Activated CD8-positive, alpha-beta memory T cell treated with anti-CD3 and anti-CD28 coated beads, Interleukin-2, amount 50 U/mL, for 48 hours (primary cell): ENCODE data around the gene MYRFL.
"Not testable (repeated sequence)": the region's sequence is repeated elsewhere in the genome, so short reads cannot be mapped to it uniquely, and the experiment has no call there.

Source experiments
- DNase-seq: peaks from one replicate; pipeline ENCODE4 v3.0.0-alpha.2; 2020

Gene MYRFL

DNA sequence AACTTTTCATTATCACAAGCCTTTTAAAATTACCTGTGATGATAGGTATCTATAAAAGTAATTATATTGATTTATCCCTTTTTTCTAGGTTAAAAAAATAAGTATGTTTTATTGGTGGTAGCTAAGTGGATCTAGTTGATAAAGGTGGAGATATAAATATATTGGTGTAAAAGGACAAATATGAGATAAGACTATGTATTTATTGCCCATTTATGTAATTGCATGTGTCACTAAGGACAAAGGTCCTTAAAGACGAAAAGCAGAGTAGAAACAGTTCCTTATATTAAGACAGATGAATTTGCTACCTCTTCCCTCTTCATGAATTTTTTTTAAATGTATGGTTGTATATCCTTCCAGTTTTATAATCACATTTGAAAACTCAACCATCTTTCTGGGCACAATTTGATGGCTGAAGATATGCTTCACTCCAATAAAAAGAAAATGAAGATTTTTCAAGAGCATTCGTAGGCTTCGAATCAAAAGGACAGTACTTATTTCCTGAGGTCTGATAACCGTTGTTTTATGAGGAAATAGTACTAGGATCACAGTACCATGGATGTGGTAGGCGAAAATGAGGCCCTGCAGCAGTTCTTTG is at the start of gene MYRFL:
TSS of gene MYRFL (plus strand) at position 262 of the 595 bp plus-strand sequence. CDS start at position 553, 291 bp downstream.
- no peak for DNase-seq

- DNase-seq: no peak
These were observed 45.1 kb upstream of the MYRFL start for GRCh38 chr12:69779928-69780327.

DNA sequence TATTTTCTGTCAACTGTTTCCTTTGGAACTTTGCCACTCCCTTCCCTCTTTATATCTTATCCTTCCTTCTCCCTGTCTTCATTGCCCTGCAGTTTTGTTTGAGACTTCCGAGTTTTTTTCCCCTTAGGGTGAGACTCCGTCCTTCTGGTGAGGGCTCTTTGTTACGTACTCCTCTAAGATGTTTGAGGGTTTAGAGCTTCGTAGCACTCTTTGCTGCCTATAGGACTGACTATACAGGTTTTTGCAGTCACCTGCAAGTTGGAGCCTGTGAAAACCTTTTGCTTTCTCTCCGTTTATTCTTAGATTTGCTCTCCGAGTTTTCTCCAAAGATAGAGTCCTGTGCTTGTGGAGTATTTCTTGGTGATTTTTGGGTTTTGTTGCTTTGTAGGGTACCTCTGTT is 41.7 kb upstream of the MYRFL start:
- DNase-seq: no peak

DNA sequence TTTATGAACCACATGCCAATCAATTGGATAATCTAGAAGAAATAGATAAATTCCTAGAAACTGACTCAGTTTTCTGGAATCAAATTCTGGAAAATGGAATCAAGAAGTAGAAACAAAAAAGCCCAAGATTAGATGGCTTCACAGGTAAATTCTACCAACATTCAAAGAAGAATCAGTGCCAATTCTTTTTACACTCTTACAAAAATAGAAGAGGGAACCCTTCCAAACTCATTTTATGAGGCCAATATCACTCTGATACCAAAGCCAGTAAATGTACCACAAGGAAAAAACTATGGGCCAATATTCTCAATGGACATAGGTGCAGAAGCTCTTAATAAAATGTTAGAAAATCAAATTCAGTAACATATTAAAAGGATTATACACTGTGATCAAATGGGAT is 35.7 kb upstream of the MYRFL start:
- no peak for DNase-seq

DNA sequence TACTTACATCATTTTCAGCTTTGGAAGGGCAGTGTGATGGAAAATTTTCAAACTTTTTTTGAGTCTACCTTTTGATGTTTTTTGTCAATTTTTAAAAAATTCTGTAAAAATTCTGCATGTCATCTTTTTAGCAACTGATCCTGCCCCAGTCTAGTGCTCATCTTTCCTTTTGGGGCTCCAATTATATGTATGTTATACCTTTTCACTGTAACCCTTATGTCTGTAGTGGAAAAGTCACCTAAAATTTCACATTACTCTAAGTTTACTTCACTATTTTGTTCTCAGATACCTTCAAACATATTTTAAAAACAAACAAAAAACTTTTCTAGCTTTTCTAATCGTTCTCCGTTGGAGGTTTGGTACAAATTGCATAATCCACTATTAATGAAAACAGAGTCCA is 32.5 kb upstream of the MYRFL start:
- no peak for DNase-seq

GRCh38 chr12:69807101-69807897 is 17.7 kb upstream of the MYRFL start:
- DNase-seq: not testable (repeated sequence)

GRCh38 chr12:69810870-69811498 is 14.0 kb upstream of the MYRFL start:
- no peak for DNase-seq

GRCh38 chr12:69816082-69816481 is 8.9 kb upstream of the MYRFL start:
- DNase-seq: no peak

DNA sequence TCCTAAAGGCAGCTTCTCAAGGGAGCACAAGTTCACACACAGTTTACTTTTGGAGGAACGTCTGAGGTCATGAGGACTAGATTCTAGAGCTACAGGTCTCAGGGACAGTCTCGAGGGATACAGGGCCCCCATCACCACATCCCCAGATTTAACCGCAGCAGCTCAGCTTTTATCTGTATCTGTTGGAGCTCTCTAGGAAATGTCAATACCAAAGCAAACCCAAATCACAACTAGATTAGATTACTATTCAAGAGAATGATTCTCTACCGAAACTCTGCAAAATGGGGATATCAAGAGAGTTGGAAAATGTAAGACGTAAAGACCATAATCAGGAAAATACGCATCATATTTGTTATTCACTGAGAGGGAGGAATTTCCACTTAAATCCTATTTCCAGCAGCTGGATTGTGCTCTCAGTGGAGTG is 4.0 kb upstream of the MYRFL start:
- no peak for DNase-seq

- no peak for DNase-seq
These were observed 3.4 kb upstream of the MYRFL start for GRCh38 chr12:69821456-69822159.

- DNase-seq: no peak
These were observed 2.7 kb upstream of the MYRFL start for GRCh38 chr12:69822201-69822860.

- no peak for DNase-seq
These were observed 999 bp upstream of the MYRFL start for GRCh38 chr12:69824028-69824427.

DNA sequence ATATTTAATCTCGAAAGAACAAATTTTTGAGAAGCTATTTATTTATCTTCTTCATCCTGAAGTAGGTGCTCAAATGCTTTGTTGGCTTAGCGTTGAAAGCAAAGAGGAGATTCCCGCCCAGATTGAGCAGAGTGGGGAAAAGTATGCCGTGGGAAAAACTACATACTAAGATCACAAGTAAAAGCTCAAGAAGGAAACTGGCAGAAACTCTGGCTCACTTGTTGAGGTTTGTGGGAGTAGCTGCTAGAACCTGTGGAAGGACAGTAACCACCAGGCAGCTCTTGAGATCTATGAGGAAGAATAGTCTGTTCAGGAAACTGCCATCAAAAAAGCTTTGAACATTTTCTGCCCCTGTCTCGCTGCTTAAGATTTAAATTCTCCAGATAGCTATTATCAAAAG is 3.9 kb downstream of the MYRFL start:
- no peak for DNase-seq

DNA sequence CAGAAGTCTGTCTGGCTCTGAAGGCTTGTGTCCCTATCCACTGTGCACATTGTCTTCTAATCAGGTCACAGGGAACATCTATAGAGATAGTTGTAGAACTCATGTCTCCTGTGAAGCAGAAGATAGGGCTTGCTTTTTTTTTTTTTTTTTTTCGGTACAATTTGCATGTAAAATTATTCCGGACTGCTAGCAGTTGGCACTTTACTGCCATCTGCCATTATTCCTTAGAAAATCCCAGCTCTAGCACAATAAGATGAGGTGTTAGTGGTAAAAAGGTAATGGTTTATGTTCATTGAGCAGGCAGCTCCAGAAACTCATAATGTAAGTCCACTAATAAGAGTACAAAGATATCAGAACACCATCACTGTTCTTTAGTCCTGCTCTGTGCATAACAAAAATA is 8.7 kb downstream of the MYRFL start:
- DNase-seq: no peak

DNA sequence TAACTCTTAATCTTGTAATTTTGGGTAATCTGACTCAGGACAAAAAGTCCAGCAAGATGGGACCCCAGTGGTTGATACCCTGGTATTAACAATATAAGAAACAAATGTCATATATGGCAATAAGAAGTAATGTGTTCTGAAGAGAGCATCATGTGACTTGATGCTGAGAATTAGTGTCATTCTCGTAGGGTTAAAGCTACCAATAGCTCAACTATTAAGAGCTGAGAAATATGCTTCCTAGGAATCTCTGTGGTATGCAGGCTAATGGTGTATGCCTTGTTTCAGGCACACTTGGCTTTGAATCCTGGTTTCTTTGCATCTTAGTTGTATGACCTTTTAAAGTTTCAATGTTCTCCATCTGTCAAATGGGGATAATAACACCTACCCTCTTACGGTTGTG is 9.1 kb downstream of the MYRFL start:
- DNase-seq: no peak

GRCh38 chr12:69834576-69834975 is 9.5 kb downstream of the MYRFL start:
- DNase-seq: no peak

- no peak for DNase-seq
These were observed 10.1 kb downstream of the MYRFL start for GRCh38 chr12:69835081-69835480.

GRCh38 chr12:69836015-69836414 is 11.0 kb downstream of the MYRFL start:
- DNase-seq: no peak

GRCh38 chr12:69837191-69837590 is 12.2 kb downstream of the MYRFL start:
- no peak for DNase-seq

- no peak for DNase-seq
These were observed 12.8 kb downstream of the MYRFL start for GRCh38 chr12:69837657-69838415.

DNA sequence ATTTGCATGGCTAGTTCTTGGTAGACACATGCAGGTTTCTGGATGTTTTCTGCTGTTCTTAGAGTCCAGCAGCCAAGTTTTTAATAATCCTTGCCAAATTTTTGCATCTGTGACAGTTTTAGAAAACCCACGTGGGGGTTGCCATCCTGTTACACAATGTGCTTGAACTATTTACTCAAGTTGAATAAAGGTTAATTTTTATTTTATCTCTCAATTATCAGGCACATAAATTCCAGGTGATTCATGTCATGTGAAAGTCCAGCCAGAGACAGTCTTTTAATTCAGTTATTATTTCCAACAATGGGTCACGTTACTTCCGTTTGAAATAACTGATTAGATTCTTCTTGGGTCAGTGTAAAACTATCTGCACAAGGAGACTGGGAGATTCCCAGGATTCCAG is 15.7 kb downstream of the MYRFL start:
- no peak for DNase-seq

DNA sequence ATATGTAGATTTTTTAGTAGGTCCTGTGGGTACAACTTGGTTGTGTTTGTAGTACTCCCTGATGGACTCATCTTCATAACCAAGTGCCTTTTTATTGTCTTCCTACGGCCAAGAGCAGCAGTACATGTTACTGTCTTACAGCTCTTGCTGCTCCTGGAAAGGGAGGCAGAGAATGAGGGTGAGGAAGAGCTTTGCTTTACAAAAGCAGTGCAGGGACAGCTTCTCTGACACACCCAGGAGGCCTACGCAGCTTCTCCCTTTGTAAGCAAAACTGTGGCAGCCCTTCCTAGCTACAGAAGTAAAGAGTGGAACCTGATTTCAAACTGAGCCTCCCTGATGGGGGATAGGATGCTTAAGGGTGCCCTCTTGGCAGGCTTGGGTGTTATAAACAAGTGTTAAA is 18.6 kb downstream of the MYRFL start:
- no peak for DNase-seq
